Measurements from ENCODE around the gene GRIN1.

GRIN1 gene

GRCh38 chr9:137173796-137174664 lies 35.1 kb downstream of the GRIN1 start:
- peak overlapping the region; percentile 20; the same call in 1 of the 2 replicates for H3K4me2 ChIP-seq (ENCODE audit: low read length)
- no peaks in the 10 kb centered on the region for H4K20me1 ChIP-seq (ENCODE audit: insufficient read depth, low read length)
- H3K27me3 ChIP-seq (ENCODE audit: insufficient read depth, low read length), result peaks cover 7% of the 10 kb centered on the region; the same call in 1 of the 2 replicates
- peaks cover 20% of the 10 kb centered on the region for H3K4me1 ChIP-seq (ENCODE audit: insufficient read depth, low read length, severe bottlenecking)
- no peaks in the 10 kb centered on the region for H3K36me3 ChIP-seq (ENCODE audit: insufficient read depth, low read length)
- H3K9ac ChIP-seq (ENCODE audit: low read length), result no peak overlapping the region
- H3K79me2 ChIP-seq (ENCODE audit: insufficient read depth, low read length), result no peaks in the 10 kb centered on the region
- TF ChIP-seq EZH2 (IDR thresholded peaks at IDR 0.05; ENCODE audit: borderline replicate concordance, low read length), result no peak
- no peak for TF ChIP-seq CTCF (IDR thresholded peaks at IDR 0.05; ENCODE audit: low read length)
- H3K9me2 ChIP-seq (ENCODE audit: low read depth, low read length), result no peaks in the 10 kb centered on the region
- H2AFZ ChIP-seq (ENCODE audit: low read length), result no peak overlapping the region
- H3K9me3 ChIP-seq (ENCODE audit: low read length), result no peaks in the 10 kb centered on the region
- H3K27ac ChIP-seq (ENCODE audit: low read depth, low read length, poor library complexity, severe bottlenecking), result no peak overlapping the region
- H3K4me3 ChIP-seq (ENCODE audit: low read depth, low read length, poor library complexity, severe bottlenecking), result no peak overlapping the region
- H3F3A ChIP-seq (ENCODE audit: insufficient read depth, low read length), result peaks cover 4% of the 10 kb centered on the region; the same call in 1 of the 2 replicates

GRCh38 chr9:137174722-137175293 lies 35.9 kb downstream of the GRIN1 start:
- peaks cover 4% of the 10 kb centered on the region; the same call in 1 of the 2 replicates for H3K36me3 ChIP-seq (ENCODE audit: insufficient read depth, low read length)
- peaks cover 17% of the 10 kb centered on the region for H3K4me1 ChIP-seq (ENCODE audit: insufficient read depth, low read length, severe bottlenecking)
- H3K9me3 ChIP-seq (ENCODE audit: low read length), result no peaks in the 10 kb centered on the region
- peak overlapping the region; percentile 20; the same call in 1 of the 2 replicates for H3K4me2 ChIP-seq (ENCODE audit: low read length)
- H3K9ac ChIP-seq (ENCODE audit: low read length), result no peak overlapping the region
- no peak for TF ChIP-seq CTCF (IDR thresholded peaks at IDR 0.05; ENCODE audit: low read length)
- no peak for TF ChIP-seq EZH2 (IDR thresholded peaks at IDR 0.05; ENCODE audit: borderline replicate concordance, low read length)
- no peak overlapping the region for H3K4me3 ChIP-seq (ENCODE audit: low read depth, low read length, poor library complexity, severe bottlenecking)
- H2AFZ ChIP-seq (ENCODE audit: low read length), result no peak overlapping the region
- H3K27ac ChIP-seq (ENCODE audit: low read depth, low read length, poor library complexity, severe bottlenecking), result no peak overlapping the region
- H3K9me2 ChIP-seq (ENCODE audit: low read depth, low read length), result no peaks in the 10 kb centered on the region
- no peaks in the 10 kb centered on the region for H4K20me1 ChIP-seq (ENCODE audit: insufficient read depth, low read length)
- no peaks in the 10 kb centered on the region for H3K79me2 ChIP-seq (ENCODE audit: insufficient read depth, low read length)
- H3F3A ChIP-seq (ENCODE audit: insufficient read depth, low read length), result peaks cover 4% of the 10 kb centered on the region; the same call in 1 of the 2 replicates
- H3K27me3 ChIP-seq (ENCODE audit: insufficient read depth, low read length), result peaks cover 7% of the 10 kb centered on the region; the same call in 1 of the 2 replicates

GRCh38 chr9:137175345-137175961 lies 36.5 kb downstream of the GRIN1 start:
- TF ChIP-seq CTCF (IDR thresholded peaks at IDR 0.05; ENCODE audit: low read length) (peak; percentile 58), EZH2 (IDR thresholded peaks at IDR 0.05; ENCODE audit: borderline replicate concordance, low read length) (no peak)
- Histone ChIP-seq H3K4me2 (ENCODE audit: low read length) (peak overlapping the region; percentile 5; the same call in 1 of the 2 replicates), H3K27ac (ENCODE audit: low read depth, low read length, poor library complexity, severe bottlenecking) (no peak overlapping the region), H3F3A (ENCODE audit: insufficient read depth, low read length) (peaks cover 4% of the 10 kb centered on the region; the same call in 1 of the 2 replicates), H2AFZ (ENCODE audit: low read length) (no peak overlapping the region), H3K9me3 (ENCODE audit: low read length) (no peaks in the 10 kb centered on the region), H3K27me3 (ENCODE audit: insufficient read depth, low read length) (peaks cover 3% of the 10 kb centered on the region; the same call in 1 of the 2 replicates), H3K36me3 (ENCODE audit: insufficient read depth, low read length) (peaks cover 10% of the 10 kb centered on the region), H3K9me2 (ENCODE audit: low read depth, low read length) (no peaks in the 10 kb centered on the region), H3K4me3 (ENCODE audit: low read depth, low read length, poor library complexity, severe bottlenecking) (no peak overlapping the region), H3K9ac (ENCODE audit: low read length) (no peak overlapping the region), H3K79me2 (ENCODE audit: insufficient read depth, low read length) (no peaks in the 10 kb centered on the region), H4K20me1 (ENCODE audit: insufficient read depth, low read length) (no peaks in the 10 kb centered on the region), H3K4me1 (ENCODE audit: insufficient read depth, low read length, severe bottlenecking) (peaks cover 11% of the 10 kb centered on the region)

Data from OCI-LY1 (cell line).